GM12878 (cell line): Measurements from ENCODE around the gene ECM2. TPM values are rescaled to one million over a fixed set of nuclear protein-coding genes. Genes with fewer than 3 reads are reported as not detected.

Experiments used
- ATAC-seq: fragments of 200-7000 bp; cut with Tn5 transposase; 3 replicates; pipeline ENCODE4 v1.9.1; 2020; ENCODE audit warnings: mild to moderate bottlenecking, moderate library complexity
- BruUV-seq: library from RNA; stranded (reverse); fragments of 400-500 nt; replicated peaks from 2 replicates; lab custom pipeline; 2021; lab: Mats Ljungman, UMichigan
- CTCF ChIA-PET: fragments of 300-600 bp; sonication (Branson Sonifier 250); formaldehyde crosslinking; extraction: SDS; loops from one replicate; lab custom pipeline; 2021; ENCODE audit warnings: inconsistent platforms; lab: Yijun Ruan, JAX
- POLR2A ChIA-PET: fragments of 350-600 bp; formaldehyde crosslinking; extraction: SDS; loops from one replicate; lab custom pipeline; 2021; ENCODE audit warnings: inconsistent platforms; lab: Charles Lee
- RAD21 ChIA-PET: fragments of 300-600 bp; sonication (Branson Sonifier 250); formaldehyde crosslinking; loops from one replicate; lab custom pipeline; 2023; ENCODE audit warnings: antibody characterized with exemption; ENCODE audit not compliant: unreplicated experiment; lab: Charles Lee
- SMC1A ChIA-PET: fragments of 300-600 bp; sonication (Branson Sonifier 250); formaldehyde crosslinking; loops from one replicate; lab custom pipeline; 2023; ENCODE audit not compliant: unreplicated experiment, uncharacterized antibody; lab: Charles Lee
- DNase-seq: peaks from one replicate; pipeline ENCODE4 v3.0.0-alpha.2; 2011; ENCODE audit warnings: low read depth, low spot score
- FAIRE-seq: peaks from 3 replicates; lab custom pipeline; 2011; peaks lifted over from hg19 to GRCh38; lab: Jason Lieb, UNC
- H2AFZ ChIP-seq: 2 replicates; pipeline ENCODE4 v1.6.0; 2011; ENCODE audit warnings: low read depth, low read length, control low read depth; ENCODE audit not compliant: control insufficient read depth
- H3K27ac ChIP-seq: 2 replicates; pipeline ENCODE4 v1.5.1; 2011; ENCODE audit warnings: control low read depth; ENCODE audit not compliant: control insufficient read depth, insufficient read depth
- H3K27me3 ChIP-seq, 2 experiments: replicated peaks in 1 of 2; 2 replicates each; pipeline versions ENCODE4 v1.6.0 to v1.6.1; 2011; ENCODE audit warnings: low read length in 1 of 2; ENCODE audit not compliant: control insufficient read depth in 2 of 2, insufficient read depth in 2 of 2
- H3K36me3 ChIP-seq, 2 experiments: 2 replicates each; pipeline ENCODE4 v1.5.1; 2011; ENCODE audit warnings: low read length in 1 of 2; ENCODE audit not compliant: control insufficient read depth in 2 of 2, insufficient read depth in 2 of 2
- H3K4me1 ChIP-seq: 2 replicates; pipeline ENCODE4 v1.6.1; 2011; ENCODE audit warnings: mild to moderate bottlenecking, low read length, moderate library complexity, mixed read lengths; ENCODE audit not compliant: control insufficient read depth, insufficient read depth
- H3K4me2 ChIP-seq: 2 replicates; pipeline ENCODE4 v1.6.0; 2011; ENCODE audit warnings: control low read depth; ENCODE audit not compliant: control insufficient read depth, insufficient read depth
- H3K4me3 ChIP-seq: fragments of 200-600 bp; sonication (generic); 2 replicates; pipeline ENCODE4 v1.5.1; 2016
- H3K79me2 ChIP-seq: 2 replicates; pipeline ENCODE4 v1.6.0; 2011; ENCODE audit warnings: low read length; ENCODE audit not compliant: control insufficient read depth, insufficient read depth
- H3K9ac ChIP-seq: 2 replicates; pipeline ENCODE4 v1.8.0; 2011; ENCODE audit warnings: low read length, control low read depth, mixed read lengths; ENCODE audit not compliant: control insufficient read depth, insufficient read depth
- H3K9me3 ChIP-seq: replicated peaks from 3 replicates; pipeline ENCODE4 v1.5.1; 2011; ENCODE audit warnings: mild to moderate bottlenecking, low read length; ENCODE audit not compliant: control insufficient read depth, insufficient read depth
- H4K20me1 ChIP-seq: 2 replicates; pipeline ENCODE4 v1.6.0; 2011; ENCODE audit not compliant: control insufficient read depth, insufficient read depth
- RAD51 ChIP-seq: fragments of 450-650 bp; IDR thresholded peaks from 2 replicates; pipeline ENCODE4 v1.6.1; 2016; ENCODE audit warnings: moderate library complexity, mild to moderate bottlenecking, inconsistent platforms
- RBBP5 ChIP-seq: fragments of 200-600 bp; sonication (generic); conservative IDR thresholded peaks from 2 replicates; pipeline ENCODE4 v1.6.1; 2016
- STAT3 ChIP-seq: IDR thresholded peaks from 2 replicates; pipeline ENCODE4 v1.6.1; 2011; ENCODE audit warnings: low read depth, low read length, improper control_type of control experiment
- TCF3 ChIP-seq: IDR thresholded peaks from 2 replicates; pipeline ENCODE4 v1.6.1; 2012; ENCODE audit warnings: low read depth, mild to moderate bottlenecking, low read length, borderline replicate concordance; ENCODE audit not compliant: insufficient read depth
- ZNF207 ChIP-seq: fragments of 450-650 bp; IDR thresholded peaks from 2 replicates; pipeline ENCODE4 v1.6.1; 2014; ENCODE audit warnings: antibody characterized with exemption, mild to moderate bottlenecking, borderline replicate concordance
- ZNF622 ChIP-seq: fragments of 450-650 bp; IDR thresholded peaks from 2 replicates; pipeline ENCODE4 v1.6.1; 2017; ENCODE audit warnings: mild to moderate bottlenecking, inconsistent platforms
- ZZZ3 ChIP-seq: IDR thresholded peaks from 2 replicates; pipeline ENCODE4 v1.6.1; 2011; ENCODE audit warnings: low read depth; ENCODE audit not compliant: control insufficient read depth, insufficient read length
- in situ Hi-C: fragments of 300-500 bp; cut with MboI; formaldehyde crosslinking; loops from 9 replicates; pipeline ENCODE4 v1.14.3; 2018; ENCODE audit warnings: mixed read lengths
- intact Hi-C: fragments of 100-400 bp; cut with micrococcal nuclease; formaldehyde crosslinking; loops from one replicate; pipeline ENCODE4 v1.14.2; 2022; ENCODE audit not compliant: unreplicated experiment
- polyA plus RNA-seq, 11 experiments: library from polyadenylated mRNA; depleted of rRNA in 4 of 11; unstranded in 6 of 11; stranded (reverse) in 5 of 11; fragments of >200 nt; fragmentation: Nextera tagmentation in 4 of 11; fragmentation: Illumina TruSeq in 1 of 11; extraction: Ambion mirVana in 4 of 11; extraction: Trizol in 1 of 11; gene quantifications; 1 replicate in 1 of 11; 2 replicates in 10 of 11; pipeline versions ENCODE4 v1.2.1 to v1.2.3, GENCODE V29; 2011 to 2016; ENCODE audit warnings: inconsistent platforms in 2 of 11, missing spikeins in 2 of 11, low read depth in 1 of 11
- total RNA-seq, 4 experiments: library from RNA; depleted of rRNA in 3 of 4; stranded (reverse); fragments of >200 nt in 3 of 4; fragmentation: Illumina TruSeq in 1 of 4; extraction: Trizol in 1 of 4; gene quantifications; 2 replicates each; pipeline versions ENCODE4 v1.2.1 to v1.2.3, GENCODE V29; 2013 to 2021
- TF ChIP-seq, protein P1 (sequence below): fragments of 450-650 bp; IDR thresholded peaks from 2 replicates; pipeline ENCODE4 v1.6.1; 2017; ENCODE audit warnings: mild to moderate bottlenecking, moderate library complexity
- TF ChIP-seq, protein P2 (sequence below): IDR thresholded peaks from 2 replicates; pipeline ENCODE4 v1.6.1; 2011; ENCODE audit warnings: low read depth, mild to moderate bottlenecking, low read length, moderate library complexity, borderline replicate concordance; ENCODE audit errors: extremely low read depth
- TF ChIP-seq, protein P3 (sequence below): fragments of 450-650 bp; IDR thresholded peaks from 2 replicates; pipeline ENCODE4 v1.6.1; 2017; ENCODE audit warnings: borderline replicate concordance

Gene ECM2
- total and polyA plus RNA-seq, 10 of the 15 experiments (the other 5 are each of a cell fraction or from before 2014, with no cell fraction given), result 0.03 to 0.67 (median 0.09) TPM; not detected in 2

DNA sequence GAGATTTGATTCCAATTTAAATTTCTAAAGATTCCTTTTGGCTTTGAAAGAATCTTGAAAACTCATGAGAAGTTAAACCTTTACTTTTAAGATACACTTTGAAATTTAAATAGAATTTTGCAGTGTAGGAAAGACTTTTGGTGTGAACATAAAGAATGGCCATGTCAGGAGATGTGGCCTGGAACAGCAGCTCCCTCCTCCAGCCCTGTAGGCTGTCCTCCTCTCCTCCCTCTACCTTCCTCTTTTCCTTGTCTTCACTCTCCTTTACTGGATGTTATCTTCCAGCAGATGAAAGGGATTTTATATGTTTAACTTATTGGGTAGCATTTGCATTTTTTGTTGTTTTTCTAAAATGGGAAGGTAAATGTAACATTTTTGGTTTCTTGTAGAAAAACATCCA lies 72.4 kb downstream of the ECM2 start:
- SMC1A ChIA-PET, result no interaction called here

More for the DNA sequence above, 72.4 kb downstream of the ECM2 start:
- no peak overlapping the region for H3K4me2 ChIP-seq
- H3K79me2 ChIP-seq, result no peaks in the 10 kb centered on the region
- intact Hi-C loops, result no loop called here
- H4K20me1 ChIP-seq, result no peaks in the 10 kb centered on the region
- no peak for TF ChIP-seq STAT3
- TF ChIP-seq, protein P1, sequence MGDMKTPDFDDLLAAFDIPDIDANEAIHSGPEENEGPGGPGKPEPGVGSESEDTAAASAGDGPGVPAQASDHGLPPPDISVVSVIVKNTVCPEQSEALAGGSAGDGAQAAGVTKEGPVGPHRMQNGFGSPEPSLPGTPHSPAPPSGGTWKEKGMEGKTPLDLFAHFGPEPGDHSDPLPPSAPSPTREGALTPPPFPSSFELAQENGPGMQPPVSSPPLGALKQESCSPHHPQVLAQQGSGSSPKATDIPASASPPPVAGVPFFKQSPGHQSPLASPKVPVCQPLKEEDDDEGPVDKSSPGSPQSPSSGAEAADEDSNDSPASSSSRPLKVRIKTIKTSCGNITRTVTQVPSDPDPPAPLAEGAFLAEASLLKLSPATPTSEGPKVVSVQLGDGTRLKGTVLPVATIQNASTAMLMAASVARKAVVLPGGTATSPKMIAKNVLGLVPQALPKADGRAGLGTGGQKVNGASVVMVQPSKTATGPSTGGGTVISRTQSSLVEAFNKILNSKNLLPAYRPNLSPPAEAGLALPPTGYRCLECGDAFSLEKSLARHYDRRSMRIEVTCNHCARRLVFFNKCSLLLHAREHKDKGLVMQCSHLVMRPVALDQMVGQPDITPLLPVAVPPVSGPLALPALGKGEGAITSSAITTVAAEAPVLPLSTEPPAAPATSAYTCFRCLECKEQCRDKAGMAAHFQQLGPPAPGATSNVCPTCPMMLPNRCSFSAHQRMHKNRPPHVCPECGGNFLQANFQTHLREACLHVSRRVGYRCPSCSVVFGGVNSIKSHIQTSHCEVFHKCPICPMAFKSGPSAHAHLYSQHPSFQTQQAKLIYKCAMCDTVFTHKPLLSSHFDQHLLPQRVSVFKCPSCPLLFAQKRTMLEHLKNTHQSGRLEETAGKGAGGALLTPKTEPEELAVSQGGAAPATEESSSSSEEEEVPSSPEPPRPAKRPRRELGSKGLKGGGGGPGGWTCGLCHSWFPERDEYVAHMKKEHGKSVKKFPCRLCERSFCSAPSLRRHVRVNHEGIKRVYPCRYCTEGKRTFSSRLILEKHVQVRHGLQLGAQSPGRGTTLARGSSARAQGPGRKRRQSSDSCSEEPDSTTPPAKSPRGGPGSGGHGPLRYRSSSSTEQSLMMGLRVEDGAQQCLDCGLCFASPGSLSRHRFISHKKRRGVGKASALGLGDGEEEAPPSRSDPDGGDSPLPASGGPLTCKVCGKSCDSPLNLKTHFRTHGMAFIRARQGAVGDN, result no peak
- no peak for TF ChIP-seq ZNF622
- TF ChIP-seq, protein P2, sequence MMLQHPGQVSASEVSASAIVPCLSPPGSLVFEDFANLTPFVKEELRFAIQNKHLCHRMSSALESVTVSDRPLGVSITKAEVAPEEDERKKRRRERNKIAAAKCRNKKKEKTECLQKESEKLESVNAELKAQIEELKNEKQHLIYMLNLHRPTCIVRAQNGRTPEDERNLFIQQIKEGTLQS, result no peak
- no peak for TF ChIP-seq RAD51
- no peak for TF ChIP-seq TCF3
- TF ChIP-seq ZZZ3, result no peak
- TF ChIP-seq, protein P3, sequence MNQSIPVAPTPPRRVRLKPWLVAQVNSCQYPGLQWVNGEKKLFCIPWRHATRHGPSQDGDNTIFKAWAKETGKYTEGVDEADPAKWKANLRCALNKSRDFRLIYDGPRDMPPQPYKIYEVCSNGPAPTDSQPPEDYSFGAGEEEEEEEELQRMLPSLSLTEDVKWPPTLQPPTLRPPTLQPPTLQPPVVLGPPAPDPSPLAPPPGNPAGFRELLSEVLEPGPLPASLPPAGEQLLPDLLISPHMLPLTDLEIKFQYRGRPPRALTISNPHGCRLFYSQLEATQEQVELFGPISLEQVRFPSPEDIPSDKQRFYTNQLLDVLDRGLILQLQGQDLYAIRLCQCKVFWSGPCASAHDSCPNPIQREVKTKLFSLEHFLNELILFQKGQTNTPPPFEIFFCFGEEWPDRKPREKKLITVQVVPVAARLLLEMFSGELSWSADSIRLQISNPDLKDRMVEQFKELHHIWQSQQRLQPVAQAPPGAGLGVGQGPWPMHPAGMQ, result no peak
- no peak for TF ChIP-seq RBBP5
- no peak for TF ChIP-seq ZNF207
- no peaks in the 10 kb centered on the region for H3K4me1 ChIP-seq
- H3K4me3 ChIP-seq, result no peak overlapping the region
- DNase-seq (no peak), FAIRE-seq (no peak), ATAC-seq (no peak)
- CTCF ChIA-PET, result interaction anchor here (1.0 to 1.5 kb wide), 3 partner anchors 10 to 323 kb away, joined by 3 to 4 read pairs (median 3); partner anchors contain the start of gene ASPN
- H3K27me3 ChIP-seq, result no peaks in the 10 kb centered on the region
- H2AFZ ChIP-seq, result no peak overlapping the region
- H3K9ac ChIP-seq, result no peak overlapping the region
- no peaks in the 10 kb centered on the region for H3K9me3 ChIP-seq
- no peak overlapping the region for H3K27ac ChIP-seq
- RAD21 ChIA-PET, result interaction anchor here (0.9 kb wide), 1 partner anchor 10 kb away, joined by 3 read pairs; no protein-coding TSS in a partner anchor
- BruUV-seq, result no TSS peak
- in situ Hi-C loops, result no loop called here
- no peaks in the 10 kb centered on the region for H3K36me3 ChIP-seq
- POLR2A ChIA-PET, result no interaction called here
